WI38 (cell line): ENCODE measurements around the gene WIPF3.
"Not testable (repeated sequence)": the region's sequence is repeated elsewhere in the genome, so short reads cannot be mapped to it uniquely, and the experiment has no call there.

Source experiments
- H3K4me3 ChIP-seq: 2 replicates; pipeline ENCODE4 v1.5.1; 2011; ENCODE audit warnings: low read depth, mild to moderate bottlenecking, control low read depth, low read length
- TF ChIP-seq, protein P1 (sequence below): IDR thresholded peaks from 2 replicates; pipeline ENCODE4 v1.5.1; 2012; ENCODE audit warnings: low read depth, mild to moderate bottlenecking, control low read depth, low read length

WIPF3 gene

DNA sequence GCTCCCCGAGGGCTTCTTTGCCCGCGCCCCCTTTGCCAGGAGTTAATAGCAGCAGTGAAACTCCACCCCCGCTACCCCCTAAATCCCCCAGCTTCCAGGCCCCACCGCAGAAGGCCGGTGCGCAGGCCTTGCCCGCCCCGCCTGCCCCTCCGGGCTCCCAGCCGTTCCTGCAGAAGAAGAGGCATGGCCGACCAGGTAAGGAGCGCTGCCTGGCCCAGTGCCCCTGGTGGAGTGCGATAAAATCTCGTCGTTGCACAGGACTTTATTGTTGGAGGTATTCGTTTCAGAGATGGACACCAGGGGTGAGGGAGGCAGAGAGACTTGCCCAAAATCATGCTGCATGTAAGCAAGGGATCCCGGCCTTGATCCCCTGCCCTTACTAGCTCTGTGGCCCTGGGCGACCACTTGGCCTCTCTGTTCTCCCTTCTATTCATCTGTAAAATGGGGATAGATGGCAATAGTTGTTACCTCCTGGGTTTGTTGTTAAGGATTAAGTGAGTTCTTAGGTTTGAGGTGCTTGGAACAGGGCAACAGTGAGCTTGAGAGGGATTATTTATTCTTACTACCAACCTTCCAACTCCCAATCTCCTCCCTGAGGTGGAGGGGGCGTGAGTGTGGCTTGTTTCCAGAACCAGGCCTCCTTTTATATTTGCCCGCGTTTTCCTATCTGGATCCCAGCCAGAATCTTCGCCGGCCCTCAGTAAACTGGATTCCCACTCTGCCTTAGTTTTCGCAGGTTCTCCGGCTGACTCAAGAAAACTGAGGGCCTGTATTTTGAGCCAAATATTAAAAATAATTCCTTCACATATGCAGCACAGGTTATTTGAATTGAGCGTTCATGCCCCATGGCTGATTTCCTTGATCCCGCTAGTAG is 78.3 kb downstream of the WIPF3 start:
- no peak overlapping the region for H3K4me3 ChIP-seq

DNA sequence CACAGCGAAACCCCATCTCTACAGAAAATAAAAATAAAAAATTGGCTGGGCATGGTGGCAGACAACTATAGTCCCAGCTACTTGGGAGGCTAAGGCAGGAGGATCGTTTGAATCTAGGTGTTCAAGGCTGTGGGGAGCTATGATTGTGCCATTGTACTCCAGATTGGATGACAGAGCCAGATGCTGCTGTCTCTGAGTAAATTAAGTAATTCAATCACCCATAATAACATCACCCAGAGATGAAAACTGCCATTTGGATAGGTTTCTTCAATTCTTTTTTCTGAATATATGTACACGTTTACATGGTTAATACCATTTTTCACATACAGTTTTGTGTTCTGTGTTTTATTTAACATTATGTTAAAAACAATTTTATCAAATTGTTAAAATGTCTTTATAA is 79.3 kb downstream of the WIPF3 start:
- TF ChIP-seq, protein P1, sequence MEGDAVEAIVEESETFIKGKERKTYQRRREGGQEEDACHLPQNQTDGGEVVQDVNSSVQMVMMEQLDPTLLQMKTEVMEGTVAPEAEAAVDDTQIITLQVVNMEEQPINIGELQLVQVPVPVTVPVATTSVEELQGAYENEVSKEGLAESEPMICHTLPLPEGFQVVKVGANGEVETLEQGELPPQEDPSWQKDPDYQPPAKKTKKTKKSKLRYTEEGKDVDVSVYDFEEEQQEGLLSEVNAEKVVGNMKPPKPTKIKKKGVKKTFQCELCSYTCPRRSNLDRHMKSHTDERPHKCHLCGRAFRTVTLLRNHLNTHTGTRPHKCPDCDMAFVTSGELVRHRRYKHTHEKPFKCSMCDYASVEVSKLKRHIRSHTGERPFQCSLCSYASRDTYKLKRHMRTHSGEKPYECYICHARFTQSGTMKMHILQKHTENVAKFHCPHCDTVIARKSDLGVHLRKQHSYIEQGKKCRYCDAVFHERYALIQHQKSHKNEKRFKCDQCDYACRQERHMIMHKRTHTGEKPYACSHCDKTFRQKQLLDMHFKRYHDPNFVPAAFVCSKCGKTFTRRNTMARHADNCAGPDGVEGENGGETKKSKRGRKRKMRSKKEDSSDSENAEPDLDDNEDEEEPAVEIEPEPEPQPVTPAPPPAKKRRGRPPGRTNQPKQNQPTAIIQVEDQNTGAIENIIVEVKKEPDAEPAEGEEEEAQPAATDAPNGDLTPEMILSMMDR, result no peak
- no peak overlapping the region for H3K4me3 ChIP-seq

More for the DNA sequence above, 78.3 kb downstream of the WIPF3 start:
- TF ChIP-seq, protein P1, result no peak

DNA sequence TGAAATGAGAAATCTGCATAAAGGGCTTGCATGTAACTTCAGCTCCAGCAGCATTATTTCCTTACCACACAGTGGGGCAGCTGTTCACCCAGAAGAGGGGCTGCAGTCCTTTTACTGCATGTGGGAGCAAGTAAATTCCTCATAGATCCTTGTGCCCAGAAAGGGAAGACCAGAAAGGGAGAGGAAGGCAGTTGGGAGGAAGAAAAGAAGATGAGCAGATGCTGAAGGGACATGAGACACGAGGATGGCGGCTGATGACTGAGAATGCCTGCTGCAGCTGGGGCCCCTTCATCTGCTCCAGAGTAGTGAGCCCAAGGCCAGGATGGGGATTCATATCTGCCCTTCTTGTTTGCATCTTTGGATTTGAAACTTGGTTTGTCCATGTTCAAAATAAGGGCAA is 80.5 kb downstream of the WIPF3 start:
- no peak overlapping the region for H3K4me3 ChIP-seq
- TF ChIP-seq, protein P1, result no peak

DNA sequence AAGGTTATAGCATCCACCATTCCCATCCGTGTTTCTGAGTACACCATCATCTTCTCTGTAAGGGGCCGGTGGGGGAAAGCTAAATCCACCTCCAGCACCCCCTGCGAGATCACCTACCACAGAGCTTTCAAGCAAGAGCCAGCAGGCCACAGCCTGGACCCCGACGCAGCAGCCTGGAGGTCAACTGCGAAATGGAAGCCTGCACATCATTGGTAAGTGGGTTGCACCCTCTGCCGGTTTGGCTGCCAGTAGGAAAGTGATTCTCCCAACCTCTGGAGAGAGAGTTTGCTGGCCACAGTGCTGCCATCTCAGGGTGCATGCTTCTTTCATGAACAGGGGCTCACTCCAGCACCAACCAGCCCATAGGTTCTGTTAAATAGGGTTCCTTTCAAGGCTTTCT is 81.7 kb downstream of the WIPF3 start:
- TF ChIP-seq, protein P1, result no peak
- no peak overlapping the region for H3K4me3 ChIP-seq

DNA sequence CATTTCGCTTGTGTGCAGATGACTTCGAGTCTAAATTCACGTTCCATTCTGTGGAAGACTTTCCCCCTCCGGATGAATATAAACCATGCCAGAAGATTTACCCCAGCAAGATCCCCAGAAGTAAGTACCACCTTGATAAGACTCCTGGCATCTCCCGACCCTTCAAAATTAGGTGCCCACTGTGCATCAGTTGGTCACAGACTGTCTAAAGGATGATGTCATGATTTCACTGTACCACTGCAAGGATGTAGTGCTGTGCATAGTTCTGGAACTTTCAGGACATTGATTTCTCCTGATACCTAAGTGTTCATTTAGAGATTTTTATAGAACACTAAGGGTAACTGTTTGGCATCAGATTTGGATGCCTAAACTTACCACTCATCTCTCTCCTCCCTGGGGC is 83.0 kb downstream of the WIPF3 start:
- TF ChIP-seq, protein P1, result no peak
- no peak overlapping the region for H3K4me3 ChIP-seq

DNA sequence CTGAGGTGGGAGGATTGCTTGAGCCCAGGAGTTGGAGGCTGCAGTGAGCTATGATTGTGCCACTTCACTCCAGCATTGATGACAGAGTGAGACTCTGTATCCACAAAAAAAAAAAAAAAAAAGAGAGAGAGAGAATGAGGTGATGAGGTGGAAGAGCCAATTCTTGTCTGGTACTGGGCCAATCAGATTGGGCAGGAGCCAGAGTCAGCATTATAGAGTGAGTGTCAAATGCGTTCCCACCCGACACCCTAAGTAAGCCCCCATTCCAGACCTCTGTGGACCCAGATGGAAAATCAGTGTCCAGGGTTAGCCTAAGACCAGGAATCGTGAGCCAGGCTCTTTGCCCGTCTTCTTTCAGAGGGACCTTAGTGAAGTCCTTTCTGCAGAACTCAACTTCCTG is 83.9 kb downstream of the WIPF3 start:
- H3K4me3 ChIP-seq, result no peak overlapping the region
- TF ChIP-seq, protein P1, result no peak

DNA sequence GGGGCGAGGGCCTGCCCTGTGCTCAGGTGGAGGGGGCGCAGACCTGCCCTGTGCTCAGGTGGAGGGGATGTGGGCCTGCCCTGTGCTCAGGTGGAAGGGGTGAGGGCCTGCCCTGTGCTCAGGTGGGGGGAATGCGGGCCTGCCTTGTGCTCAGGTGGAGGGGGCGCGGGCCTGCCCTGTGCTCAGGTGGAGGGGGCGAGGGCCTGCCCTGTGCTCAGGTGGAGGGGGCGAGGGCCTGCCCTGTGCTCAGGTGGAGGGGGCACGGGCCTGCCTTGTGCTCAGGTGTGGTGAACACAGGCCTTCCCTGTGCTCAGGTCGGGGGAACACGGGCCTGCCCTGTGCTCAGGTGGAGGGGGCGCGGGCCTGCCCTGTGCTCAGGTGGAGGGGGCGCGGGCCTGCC is 84.5 kb downstream of the WIPF3 start:
- not testable (repeated sequence) for H3K4me3 ChIP-seq

DNA sequence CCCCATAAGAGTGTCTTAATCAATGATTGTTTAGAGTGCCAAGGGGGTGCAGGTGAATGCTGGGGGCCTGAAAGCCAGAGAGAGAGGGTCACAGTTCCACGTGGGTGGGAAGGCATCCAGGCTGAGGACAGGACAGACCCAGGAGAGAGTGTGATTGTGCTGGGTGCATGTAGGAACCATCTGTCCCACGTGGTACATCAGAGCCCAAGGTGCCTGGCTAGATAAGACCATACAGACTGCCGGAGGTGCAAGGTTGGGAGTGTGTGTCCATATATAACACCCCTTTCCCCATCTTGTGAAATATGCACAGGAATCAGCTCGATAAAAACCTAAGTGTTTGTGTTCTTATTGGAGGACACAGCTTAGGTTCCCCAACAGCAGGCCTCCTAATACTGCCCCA is 85.5 kb downstream of the WIPF3 start:
- no peak overlapping the region for H3K4me3 ChIP-seq
- TF ChIP-seq, protein P1, result no peak
